AG04450 (cell line): ENCODE results near the gene FGF23. TPM values are rescaled to one million over a fixed set of nuclear protein-coding genes. Genes with fewer than 3 reads are reported as not detected.

Experiments used
- CTCF ChIA-PET: fragments of 300-600, 350-600 bp; formaldehyde crosslinking; extraction: SDS; loops from one replicate; lab custom pipeline; 2022; ENCODE audit warnings: antibody characterized with exemption, inconsistent platforms; lab: Charles Lee
- POLR2A ChIA-PET: fragments of 350-600 bp; formaldehyde crosslinking; extraction: SDS; loops from one replicate; lab custom pipeline; 2021; ENCODE audit warnings: antibody characterized with exemption, inconsistent platforms; lab: Yijun Ruan, JAX
- DNase-seq: peaks from one replicate; pipeline ENCODE4 v3.0.0-alpha.2; 2011; ENCODE audit warnings: low read depth, low spot score
- H3K27ac ChIP-seq: one replicate; pipeline ENCODE4 v1.5.1; 2012; ENCODE audit warnings: low read depth, low read length, control low read depth
- H3K27me3 ChIP-seq: one replicate; pipeline ENCODE4 v1.6.0; 2012; ENCODE audit warnings: low read length; ENCODE audit not compliant: control insufficient read depth, insufficient read depth
- H3K4me3 ChIP-seq: 2 replicates; pipeline ENCODE4 v1.5.1; 2011; ENCODE audit warnings: mild to moderate bottlenecking, low read depth, low read length, control low read depth
- H3K9me3 ChIP-seq: 2 replicates; pipeline ENCODE4 v1.5.1; 2012; ENCODE audit warnings: low read length; ENCODE audit not compliant: control insufficient read depth, insufficient read depth
- CTCF ChIP-seq: IDR thresholded peaks from 2 replicates; pipeline ENCODE4 v1.5.1; 2011; ENCODE audit warnings: low read depth, low read length, control low read depth, inconsistent platforms
- polyA plus RNA-seq: library from polyadenylated mRNA; depleted of rRNA; stranded (reverse); fragments of >200 nt; gene quantifications from 2 replicates; pipeline ENCODE4 v1.2.3, GENCODE V29; 2011

The FGF23 gene
- polyA plus RNA-seq, 1 experiment = not detected

GRCh38 chr12:4420138-4420670 is 40.7 kb upstream of the FGF23 start:
- no peak for TF ChIP-seq CTCF
- ChIA-PET CTCF (interaction anchor here (1.0 to 4.6 kb wide), 11 partner anchors 8 to 113 kb away, joined by 3 to 35 read pairs (median 7); no protein-coding TSS in a partner anchor), POLR2A (no interaction called here)
- DNase-seq = no peak
- Histone ChIP-seq H3K27me3 (peaks cover 21% of the 10 kb centered on the region), H3K27ac (no peak overlapping the region), H3K9me3 (no peaks in the 10 kb centered on the region), H3K4me3 (no peak overlapping the region)

GRCh38 chr12:4418913-4419312 is 39.4 kb upstream of the FGF23 start:
- peaks cover 24% of the 10 kb centered on the region for H3K27me3 ChIP-seq
- CTCF ChIA-PET = no interaction called here

GRCh38 chr12:4417936-4418335 is 38.4 kb upstream of the FGF23 start:
- ChIA-PET CTCF (no interaction called here), POLR2A (no interaction called here)

More at GRCh38 chr12:4418913-4419312, 39.4 kb upstream of the FGF23 start:
- Histone ChIP-seq H3K4me3 (no peak overlapping the region), H3K9me3 (no peaks in the 10 kb centered on the region), H3K27ac (no peak overlapping the region)
- DNase-seq = no peak
- POLR2A ChIA-PET = no interaction called here
- no peak for TF ChIP-seq CTCF

GRCh38 chr12:4417455-4417854 is 37.9 kb upstream of the FGF23 start:
- H3K27ac ChIP-seq = no peak overlapping the region
- no peaks in the 10 kb centered on the region for H3K9me3 ChIP-seq
- TF ChIP-seq CTCF = no peak
- peaks cover 24% of the 10 kb centered on the region for H3K27me3 ChIP-seq
- DNase-seq = no peak
- ChIA-PET POLR2A (no interaction called here), CTCF (no interaction called here)
- no peak overlapping the region for H3K4me3 ChIP-seq

More at GRCh38 chr12:4417936-4418335, 38.4 kb upstream of the FGF23 start:
- H3K4me3 ChIP-seq = no peak overlapping the region
- H3K27ac ChIP-seq = no peak overlapping the region
- no peak for TF ChIP-seq CTCF
- DNase-seq = no peak
- peaks cover 24% of the 10 kb centered on the region for H3K27me3 ChIP-seq
- no peaks in the 10 kb centered on the region for H3K9me3 ChIP-seq

- CTCF ChIA-PET = no interaction called here
- DNase-seq = no peak
- POLR2A ChIA-PET = no interaction called here
- no peak overlapping the region for H3K4me3 ChIP-seq
- H3K27ac ChIP-seq = no peak overlapping the region
- H3K27me3 ChIP-seq = peaks cover 24% of the 10 kb centered on the region
- no peaks in the 10 kb centered on the region for H3K9me3 ChIP-seq
- no peak for TF ChIP-seq CTCF
Observed at GRCh38 chr12:4416276-4416675, 36.8 kb upstream of the FGF23 start.
